Thyroid gland (tissue), 4 donors: Measurements from ENCODE around the gene RRP8. TPM values are rescaled to one million over a fixed set of nuclear protein-coding genes. Genes with fewer than 3 reads are reported as not detected.

Experiments used
- DNase-seq, 2 donors: peaks; one replicate each; pipeline ENCODE4 v3.0.0-alpha.2; 2019
- H3K27ac ChIP-seq, 3 donors: fragments of 200-600 bp; sonication (generic); 1 replicate in 2 of 3; 2 replicates in 1 of 3; pipeline ENCODE4 v1.5.1; 2016 to 2019; ENCODE audit warnings: mild to moderate bottlenecking in 1 of 3, moderate library complexity in 1 of 3
- H3K27me3 ChIP-seq: fragments of 200-600 bp; sonication (generic); one replicate; pipeline ENCODE4 v1.5.1; 2019
- H3K36me3 ChIP-seq, 2 donors: fragments of 200-600 bp; sonication (generic); one replicate each; pipeline ENCODE4 v1.5.1; 2016 to 2019
- H3K4me1 ChIP-seq, 2 donors: fragments of 200-600 bp; sonication (generic); one replicate each; pipeline ENCODE4 v1.5.1; 2017 to 2019
- H3K4me3 ChIP-seq, 3 donors: fragments of 200-600 bp; sonication (generic); replicated peaks in 1 of 3; 1 replicate in 2 of 3; 2 replicates in 1 of 3; pipeline ENCODE4 v1.5.1; 2016; ENCODE audit warnings: mild to moderate bottlenecking in 1 of 3
- H3K9me3 ChIP-seq: fragments of 200-600 bp; sonication (generic); one replicate; pipeline ENCODE4 v1.5.1; 2017
- CTCF ChIP-seq, 6 experiments: fragments of 200-600 bp in 3 of 6; fragments of 450-650 bp in 3 of 6; sonication (generic) in 3 of 6; IDR thresholded peaks; one replicate each; pipeline ENCODE4 v1.5.1; 2016 to 2019; ENCODE audit warnings: antibody characterized with exemption in 6 of 6, mild to moderate bottlenecking in 2 of 6, inconsistent platforms in 1 of 6, moderate library complexity in 1 of 6
- POLR2A ChIP-seq, 2 donors: fragments of 450-650 bp; IDR thresholded peaks; one replicate each; pipeline ENCODE4 v1.6.1; 2017; ENCODE audit warnings: antibody characterized with exemption in 2 of 2, mild to moderate bottlenecking in 2 of 2, moderate library complexity in 1 of 2
- WGBS, 2 donors: methylation state at CpG; one replicate each; pipeline ENCODE4 v1.1.5; 2017; 5-methylcytosine and 5-hydroxymethylcytosine counted together
- intact Hi-C: fragments of 100-400 bp; cut with DNase I; formaldehyde crosslinking; loops from one replicate; pipeline ENCODE4 v1.15.1; 2023
- total RNA-seq, 4 donors: library from RNA; depleted of rRNA; stranded (reverse); fragments of >200 nt; gene quantifications; one replicate each; pipeline ENCODE4 v1.2.3, GENCODE V29; 2016

The RRP8 gene
- total RNA-seq, 4 donors from 2014 or later: 12.9 to 36.7 (median 18.8) TPM

GRCh38 chr11:6599881-6600390 is 3.5 kb downstream of the RRP8 start:
- intact Hi-C loops: loop anchor here (5.0 kb wide), 1 partner anchor 82 kb away; the partner anchor contains the start of gene MRPL17
- no peaks in the 10 kb centered on the region for H3K9me3 ChIP-seq
- no peak overlapping the region for H3K4me3 ChIP-seq
- DNase-seq: no peak
- TF ChIP-seq CTCF (IDR thresholded peaks at IDR 0.05) (no peak), POLR2A (IDR thresholded peaks at IDR 0.05) (no peak)
- H3K4me1 ChIP-seq: peaks cover 24 to 32% of the 10 kb centered on the region in 2 donors
- WGBS, 2 donors: 97 to 100% methylated on average over 2 of the region's 2 CpGs
- H3K36me3 ChIP-seq: peaks cover 27 to 29% of the 10 kb centered on the region in 2 donors
- no peak overlapping the region for H3K27ac ChIP-seq
- no peaks in the 10 kb centered on the region for H3K27me3 ChIP-seq

GRCh38 chr11:6599449-6599848 is 4.0 kb downstream of the RRP8 start:
- Histone ChIP-seq H3K9me3 (no peaks in the 10 kb centered on the region), H3K36me3 (peaks cover 27 to 29% of the 10 kb centered on the region in 2 donors), H3K4me3 (no peak overlapping the region), H3K27me3 (no peaks in the 10 kb centered on the region), H3K4me1 (peaks cover 19 to 29% of the 10 kb centered on the region in 2 donors), H3K27ac (no peak overlapping the region)
- TF ChIP-seq CTCF (IDR thresholded peaks at IDR 0.05) (no peak), POLR2A (IDR thresholded peaks at IDR 0.05) (no peak)
- intact Hi-C loops: no loop called here
- DNase-seq: no peak
- 85 to 96% methylated on average over 1 of the region's 1 CpG for WGBS, 2 donors

GRCh38 chr11:6598555-6598954 is 4.9 kb downstream of the RRP8 start:
- Histone ChIP-seq H3K4me1 (peaks cover 19 to 29% of the 10 kb centered on the region in 2 donors), H3K27me3 (no peaks in the 10 kb centered on the region), H3K27ac (peak overlapping the region in 1 of 3 donors; percentile 52), H3K4me3 (no peak overlapping the region), H3K9me3 (no peaks in the 10 kb centered on the region), H3K36me3 (peaks cover 27 to 29% of the 10 kb centered on the region in 2 donors)
- no peak for DNase-seq
- WGBS, 2 donors: 92 to 96% methylated on average over 3 of the region's 3 CpGs
- no peak for TF ChIP-seq CTCF (IDR thresholded peaks at IDR 0.05)
- TF ChIP-seq POLR2A (IDR thresholded peaks at IDR 0.05): no peak
- intact Hi-C loops: no loop called here

- no peak for DNase-seq
These were observed 7.1 kb downstream of the RRP8 start for GRCh38 chr11:6596239-6596877.

More at GRCh38 chr11:6596239-6596877, 7.1 kb downstream of the RRP8 start:
- WGBS, 2 donors: 58 to 64% methylated on average over 5 of the region's 5 CpGs
- Histone ChIP-seq H3K36me3 (peaks cover 25 to 27% of the 10 kb centered on the region in 2 donors), H3K4me1 (peaks cover 8 to 15% of the 10 kb centered on the region in 2 donors), H3K9me3 (no peaks in the 10 kb centered on the region), H3K4me3 (no peak overlapping the region), H3K27me3 (no peaks in the 10 kb centered on the region), H3K27ac (peak overlapping the region; percentile 30 to 73 (median 65))
- intact Hi-C loops: no loop called here
- TF ChIP-seq CTCF (IDR thresholded peaks at IDR 0.05) (no peak), POLR2A (IDR thresholded peaks at IDR 0.05) (no peak)
